ENCODE data around the gene ROCK2. TPM values are rescaled to one million over a fixed set of nuclear protein-coding genes. Genes with fewer than 3 reads are reported as not detected.

The ROCK2 gene
- total and polyA plus RNA-seq, 2 of the 13 experiments (the other 11 are each of a cell fraction or from before 2014, with no cell fraction given), result 38.1 to 119 TPM

DNA sequence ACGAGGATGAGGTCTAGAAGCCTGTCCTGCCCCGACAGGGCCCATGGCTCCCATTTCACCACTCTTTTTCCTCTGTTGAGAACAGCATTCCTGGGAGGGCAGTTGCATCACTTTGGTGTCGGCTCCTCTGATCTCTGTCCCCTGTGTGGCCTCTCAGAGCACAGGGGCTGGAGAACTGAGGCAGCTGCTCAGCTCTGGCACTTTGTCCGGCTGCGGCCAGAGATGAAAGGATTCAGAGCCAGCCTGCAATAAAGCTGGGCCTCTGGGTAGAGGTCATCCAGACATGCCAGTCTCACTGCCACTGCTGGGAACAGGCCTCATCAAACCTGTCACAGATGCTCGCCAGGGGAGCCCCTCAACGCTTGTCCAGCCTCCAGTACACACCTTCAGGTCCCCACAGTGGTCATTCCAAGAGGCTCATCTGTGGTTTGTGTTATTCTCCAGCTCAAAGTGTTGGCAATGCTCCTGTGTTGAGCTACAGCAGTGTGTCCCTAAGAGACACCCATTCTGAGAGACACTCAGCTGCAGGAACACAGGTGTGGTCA is 13.1 kb upstream of the ROCK2 start (continued):
- TF ChIP-seq ZFX (CRISPR knock-in tag; IDR thresholded peaks at IDR 0.05; ENCODE audit: low read depth) (peak; percentile 97), MIER2 (CRISPR knock-in tag; IDR thresholded peaks at IDR 0.05) (peak; percentile 88), ZNF614 (CRISPR knock-in tag; IDR thresholded peaks at IDR 0.05; ENCODE audit: borderline replicate concordance) (peak; percentile 99), ZNF639 (CRISPR knock-in tag; conservative IDR thresholded peaks at IDR 0.05) (peak; percentile 91; the same call in 1 of the 2 replicates), E2F5 (CRISPR knock-in tag; conservative IDR thresholded peaks at IDR 0.05) (no peak), STAT5B (CRISPR knock-in tag; IDR thresholded peaks at IDR 0.05) (peak; percentile 98), MEF2D (CRISPR knock-in tag; IDR thresholded peaks at IDR 0.05) (peak; percentile 96), ZNF101 (CRISPR knock-in tag; IDR thresholded peaks at IDR 0.05; ENCODE audit: borderline replicate concordance, low read depth) (peak; percentile 81; the same call in 1 of the 2 replicates), POGK (CRISPR knock-in tag; conservative IDR thresholded peaks at IDR 0.05) (peak; percentile 74), SOX13 (IDR thresholded peaks at IDR 0.05) (peak; percentile 96), SOX13 (CRISPR knock-in tag; conservative IDR thresholded peaks at IDR 0.05 in 1 of 2, IDR thresholded peaks at IDR 0.05 in 1 of 2) (peak in 1 of 2 experiments; percentile 98; a peak in 2 of 4 replicates), ZNF335 (CRISPR knock-in tag; IDR thresholded peaks at IDR 0.05) (peak; percentile 92), ZNF652 (CRISPR knock-in tag; IDR thresholded peaks at IDR 0.05; ENCODE audit: borderline replicate concordance, low read depth) (peak; percentile 65; the same call in 1 of the 2 replicates), FOXM1 (CRISPR knock-in tag; IDR thresholded peaks at IDR 0.05) (no peak)
- TF ChIP-seq, protein P1, sequence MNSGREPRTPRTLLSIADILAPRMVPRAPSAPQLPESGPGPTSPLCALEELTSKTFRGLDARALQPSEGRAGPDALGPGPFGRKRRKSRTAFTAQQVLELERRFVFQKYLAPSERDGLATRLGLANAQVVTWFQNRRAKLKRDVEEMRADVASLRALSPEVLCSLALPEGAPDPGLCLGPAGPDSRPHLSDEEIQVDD (CRISPR knock-in tag; IDR thresholded peaks at IDR 0.05; ENCODE audit: borderline replicate concordance), result peak; percentile 80; the same call in 1 of the 2 replicates
- TF ChIP-seq, protein P2, sequence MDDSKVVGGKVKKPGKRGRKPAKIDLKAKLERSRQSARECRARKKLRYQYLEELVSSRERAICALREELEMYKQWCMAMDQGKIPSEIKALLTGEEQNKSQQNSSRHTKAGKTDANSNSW (CRISPR knock-in tag; IDR thresholded peaks at IDR 0.05; ENCODE audit: borderline replicate concordance), result 0 out of 2 replicates have a peak, but pooled peaks have one; percentile 44
- TF ChIP-seq, protein P3, sequence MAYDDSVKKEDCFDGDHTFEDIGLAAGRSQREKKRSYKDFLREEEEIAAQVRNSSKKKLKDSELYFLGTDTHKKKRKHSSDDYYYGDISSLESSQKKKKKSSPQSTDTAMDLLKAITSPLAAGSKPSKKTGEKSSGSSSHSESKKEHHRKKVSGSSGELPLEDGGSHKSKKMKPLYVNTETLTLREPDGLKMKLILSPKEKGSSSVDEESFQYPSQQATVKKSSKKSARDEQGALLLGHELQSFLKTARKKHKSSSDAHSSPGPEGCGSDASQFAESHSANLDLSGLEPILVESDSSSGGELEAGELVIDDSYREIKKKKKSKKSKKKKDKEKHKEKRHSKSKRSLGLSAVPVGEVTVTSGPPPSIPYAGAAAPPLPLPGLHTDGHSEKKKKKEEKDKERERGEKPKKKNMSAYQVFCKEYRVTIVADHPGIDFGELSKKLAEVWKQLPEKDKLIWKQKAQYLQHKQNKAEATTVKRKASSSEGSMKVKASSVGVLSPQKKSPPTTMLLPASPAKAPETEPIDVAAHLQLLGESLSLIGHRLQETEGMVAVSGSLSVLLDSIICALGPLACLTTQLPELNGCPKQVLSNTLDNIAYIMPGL (CRISPR knock-in tag; IDR thresholded peaks at IDR 0.05; ENCODE audit: borderline replicate concordance in 1 of 2, low read depth in 1 of 2), result peak; percentile 79 to 89

Measured in HepG2 (cell line).